GM12878 (cell line): ENCODE measurements around the gene PITX1. TPM values are rescaled to one million over a fixed set of nuclear protein-coding genes. Genes with fewer than 3 reads are reported as not detected.

ENCODE experiments used
- ATAC-seq: fragments of 200-7000 bp; cut with Tn5 transposase; 3 replicates; pipeline ENCODE4 v1.9.1; 2020; ENCODE audit warnings: mild to moderate bottlenecking, moderate library complexity
- BruUV-seq: library from RNA; stranded (reverse); fragments of 400-500 nt; replicated peaks from 2 replicates; lab custom pipeline; 2021; lab: Mats Ljungman, UMichigan
- CTCF ChIA-PET: fragments of 300-600 bp; sonication (Branson Sonifier 250); formaldehyde crosslinking; extraction: SDS; loops from one replicate; lab custom pipeline; 2021; ENCODE audit warnings: inconsistent platforms; lab: Yijun Ruan, JAX
- POLR2A ChIA-PET: fragments of 350-600 bp; formaldehyde crosslinking; extraction: SDS; loops from one replicate; lab custom pipeline; 2021; ENCODE audit warnings: inconsistent platforms; lab: Charles Lee
- RAD21 ChIA-PET: fragments of 300-600 bp; sonication (Branson Sonifier 250); formaldehyde crosslinking; loops from one replicate; lab custom pipeline; 2023; ENCODE audit warnings: antibody characterized with exemption; ENCODE audit not compliant: unreplicated experiment; lab: Charles Lee
- SMC1A ChIA-PET: fragments of 300-600 bp; sonication (Branson Sonifier 250); formaldehyde crosslinking; loops from one replicate; lab custom pipeline; 2023; ENCODE audit not compliant: unreplicated experiment, uncharacterized antibody; lab: Charles Lee
- DNase-seq: peaks from one replicate; pipeline ENCODE4 v3.0.0-alpha.2; 2011; ENCODE audit warnings: low read depth, low spot score
- FAIRE-seq: peaks from 3 replicates; lab custom pipeline; 2011; peaks lifted over from hg19 to GRCh38; lab: Jason Lieb, UNC
- H2AFZ ChIP-seq: 2 replicates; pipeline ENCODE4 v1.6.0; 2011; ENCODE audit warnings: low read depth, low read length, control low read depth; ENCODE audit not compliant: control insufficient read depth
- H3K27ac ChIP-seq: 2 replicates; pipeline ENCODE4 v1.5.1; 2011; ENCODE audit warnings: control low read depth; ENCODE audit not compliant: control insufficient read depth, insufficient read depth
- H3K27me3 ChIP-seq, 2 experiments: replicated peaks in 1 of 2; 2 replicates each; pipeline versions ENCODE4 v1.6.0 to v1.6.1; 2011; ENCODE audit warnings: low read length in 1 of 2; ENCODE audit not compliant: control insufficient read depth in 2 of 2, insufficient read depth in 2 of 2
- H3K36me3 ChIP-seq, 2 experiments: 2 replicates each; pipeline ENCODE4 v1.5.1; 2011; ENCODE audit warnings: low read length in 1 of 2; ENCODE audit not compliant: control insufficient read depth in 2 of 2, insufficient read depth in 2 of 2
- H3K4me1 ChIP-seq: 2 replicates; pipeline ENCODE4 v1.6.1; 2011; ENCODE audit warnings: mild to moderate bottlenecking, low read length, moderate library complexity, mixed read lengths; ENCODE audit not compliant: control insufficient read depth, insufficient read depth
- H3K4me2 ChIP-seq: 2 replicates; pipeline ENCODE4 v1.6.0; 2011; ENCODE audit warnings: control low read depth; ENCODE audit not compliant: control insufficient read depth, insufficient read depth
- H3K4me3 ChIP-seq: fragments of 200-600 bp; sonication (generic); 2 replicates; pipeline ENCODE4 v1.5.1; 2016
- H3K79me2 ChIP-seq: 2 replicates; pipeline ENCODE4 v1.6.0; 2011; ENCODE audit warnings: low read length; ENCODE audit not compliant: control insufficient read depth, insufficient read depth
- H3K9ac ChIP-seq: 2 replicates; pipeline ENCODE4 v1.8.0; 2011; ENCODE audit warnings: low read length, control low read depth, mixed read lengths; ENCODE audit not compliant: control insufficient read depth, insufficient read depth
- H3K9me3 ChIP-seq: replicated peaks from 3 replicates; pipeline ENCODE4 v1.5.1; 2011; ENCODE audit warnings: mild to moderate bottlenecking, low read length; ENCODE audit not compliant: control insufficient read depth, insufficient read depth
- H4K20me1 ChIP-seq: 2 replicates; pipeline ENCODE4 v1.6.0; 2011; ENCODE audit not compliant: control insufficient read depth, insufficient read depth
- BHLHE40 ChIP-seq, 2 experiments: fragments of 450-650 bp in 1 of 2; IDR thresholded peaks; 2 replicates each; pipeline ENCODE4 v1.6.1; 2011 to 2017; ENCODE audit warnings: low read depth in 2 of 2, borderline replicate concordance in 1 of 2, improper control_type of control experiment in 1 of 2, low read length in 1 of 2, mild to moderate bottlenecking in 1 of 2
- CREB1 ChIP-seq: IDR thresholded peaks from 2 replicates; pipeline ENCODE4 v1.6.1; 2012; ENCODE audit warnings: low read depth, mild to moderate bottlenecking, inconsistent platforms
- E2F4 ChIP-seq: IDR thresholded peaks from 2 replicates; pipeline ENCODE4 v1.6.1; 2012; ENCODE audit warnings: low read depth, low read length, improper control_type of control experiment
- ESRRA ChIP-seq: IDR thresholded peaks from 2 replicates; pipeline ENCODE4 v1.6.1; 2012; ENCODE audit warnings: mild to moderate bottlenecking, low read length, improper control_type of control experiment
- POLR2AphosphoS5 ChIP-seq: IDR thresholded peaks from 2 replicates; pipeline ENCODE4 v1.6.1; 2011; ENCODE audit warnings: mild to moderate bottlenecking, low read length, inconsistent platforms
- POU2F2 ChIP-seq: IDR thresholded peaks from 3 replicates; pipeline ENCODE4 v1.6.1; 2011; ENCODE audit warnings: low read depth, mild to moderate bottlenecking, low read length, borderline replicate concordance
- RAD51 ChIP-seq: fragments of 450-650 bp; IDR thresholded peaks from 2 replicates; pipeline ENCODE4 v1.6.1; 2016; ENCODE audit warnings: moderate library complexity, mild to moderate bottlenecking, inconsistent platforms
- ZNF274 ChIP-seq: IDR thresholded peaks from one replicate; pipeline ENCODE4 v1.8.0; 2011; ENCODE audit not compliant: insufficient read length, insufficient read depth
- WGBS: methylation state at CpG from one replicate; pipeline ENCODE4 v1.1.6; 2016; ENCODE audit warnings: low lambda C conversion rate; ENCODE audit not compliant: insufficient replicate concordance, insufficient coverage; ENCODE audit errors: missing lambda C conversion rate; 5-methylcytosine and 5-hydroxymethylcytosine counted together
- in situ Hi-C: fragments of 300-500 bp; cut with MboI; formaldehyde crosslinking; loops from 9 replicates; pipeline ENCODE4 v1.14.3; 2018; ENCODE audit warnings: mixed read lengths
- intact Hi-C: fragments of 100-400 bp; cut with micrococcal nuclease; formaldehyde crosslinking; loops from one replicate; pipeline ENCODE4 v1.14.2; 2022; ENCODE audit not compliant: unreplicated experiment
- polyA plus RNA-seq, 11 experiments: library from polyadenylated mRNA; depleted of rRNA in 4 of 11; unstranded in 6 of 11; stranded (reverse) in 5 of 11; fragments of >200 nt; fragmentation: Nextera tagmentation in 4 of 11; fragmentation: Illumina TruSeq in 1 of 11; extraction: Ambion mirVana in 4 of 11; extraction: Trizol in 1 of 11; gene quantifications; 1 replicate in 1 of 11; 2 replicates in 10 of 11; pipeline versions ENCODE4 v1.2.1 to v1.2.3, GENCODE V29; 2011 to 2016; ENCODE audit warnings: inconsistent platforms in 2 of 11, missing spikeins in 2 of 11, low read depth in 1 of 11
- total RNA-seq, 4 experiments: library from RNA; depleted of rRNA in 3 of 4; stranded (reverse); fragments of >200 nt in 3 of 4; fragmentation: Illumina TruSeq in 1 of 4; extraction: Trizol in 1 of 4; gene quantifications; 2 replicates each; pipeline versions ENCODE4 v1.2.1 to v1.2.3, GENCODE V29; 2013 to 2021
- TF ChIP-seq, protein P1 (sequence below): IDR thresholded peaks from 2 replicates; pipeline ENCODE4 v1.6.1; 2011; ENCODE audit warnings: mild to moderate bottlenecking, low read depth, low read length, moderate library complexity; ENCODE audit not compliant: insufficient replicate concordance
- TF ChIP-seq, protein P2 (sequence below): IDR thresholded peaks from 2 replicates; pipeline ENCODE4 v1.6.1; 2012; ENCODE audit warnings: improper control_type of control experiment, low read depth, low read length; ENCODE audit not compliant: insufficient replicate concordance

PITX1 gene
- total and polyA plus RNA-seq, 10 of the 15 experiments (the other 5 are each of a cell fraction or from before 2014, with no cell fraction given): 0.16 to 1.1 (median 0.68) TPM; not detected in 5

DNA sequence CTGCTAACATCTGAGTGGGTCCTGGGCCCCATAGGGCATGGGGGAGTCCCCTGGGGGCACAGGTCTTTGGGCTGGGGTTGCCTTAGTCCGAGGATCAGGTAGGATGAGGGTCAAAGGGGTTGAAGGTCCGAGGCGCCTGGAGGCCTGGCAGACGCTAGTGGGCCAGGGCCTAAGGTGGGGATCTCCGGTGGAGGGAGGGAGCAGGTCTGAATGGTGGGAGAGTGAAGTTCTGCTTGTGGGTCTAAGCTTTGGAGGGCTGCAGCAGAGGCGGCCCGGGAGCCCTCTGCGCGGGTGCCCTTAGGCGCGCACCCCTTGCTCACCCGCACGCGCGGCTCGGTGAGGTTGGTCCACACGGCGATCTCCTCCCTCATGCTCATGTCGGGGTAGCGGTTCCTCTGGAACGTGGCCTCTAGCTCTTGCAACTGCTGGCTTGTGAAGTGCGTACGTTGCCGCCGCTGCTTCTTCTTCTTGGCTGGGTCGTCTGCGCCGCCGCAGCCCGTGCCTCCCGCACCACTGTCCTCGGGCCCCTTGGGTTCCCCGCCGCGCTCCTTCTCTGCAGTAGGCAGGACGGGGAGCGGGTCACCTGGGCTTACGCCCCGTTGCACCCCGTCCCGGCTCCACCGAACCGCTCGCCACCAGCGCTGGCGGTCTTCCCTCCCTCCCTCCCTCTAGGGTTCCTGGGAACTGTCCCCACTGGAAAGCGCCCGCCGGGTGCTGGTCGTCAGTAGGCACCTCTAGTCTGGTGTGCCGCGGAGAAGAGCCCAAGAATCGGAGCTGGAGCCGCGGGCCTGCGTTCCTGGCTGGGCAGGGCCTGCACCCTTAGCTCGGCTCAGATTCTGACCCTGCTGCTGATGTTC lies 2.8 kb downstream of the PITX1 start (continued):
- no peak for TF ChIP-seq POU2F2
- TF ChIP-seq CREB1: no peak
- TF ChIP-seq RAD51: no peak
- TF ChIP-seq POLR2AphosphoS5: no peak
- TF ChIP-seq ZNF274: no peak
- TF ChIP-seq BHLHE40 (IDR thresholded peaks at IDR 0.05; ENCODE audit: borderline replicate concordance in 1 of 2, low read depth in 2 of 2, low read length in 1 of 2): no peak
- TF ChIP-seq E2F4: no peak

GRCh38 chr5:135030123-135030955 lies 3.7 kb downstream of the PITX1 start:
- ChIA-PET SMC1A (no interaction called here), POLR2A (no interaction called here), CTCF (no interaction called here), RAD21 (no interaction called here)
- 18% methylated on average over 13 of the region's 13 CpGs for WGBS
- no TSS peak for BruUV-seq
- no peaks in the 10 kb centered on the region for H3K79me2 ChIP-seq
- DNase-seq: no peak
- no peaks in the 10 kb centered on the region for H3K4me1 ChIP-seq
- FAIRE-seq: no peak
- H3K27me3 ChIP-seq: peaks cover 26 to 32% of the 10 kb centered on the region in 2 experiments
- no peaks in the 10 kb centered on the region for H3K36me3 ChIP-seq
- H2AFZ ChIP-seq: no peak overlapping the region
- peaks cover 6% of the 10 kb centered on the region; the same call in 2 of the 3 replicates for H3K9me3 ChIP-seq
- no peak overlapping the region for H3K4me2 ChIP-seq
- in situ Hi-C loops (no loop called here), intact Hi-C loops (no loop called here)
- H3K4me3 ChIP-seq: 0 out of 2 replicates have a peak overlapping the region, but pooled peaks have one; percentile 36
- H3K27ac ChIP-seq: no peak overlapping the region
- TF ChIP-seq, protein P1, sequence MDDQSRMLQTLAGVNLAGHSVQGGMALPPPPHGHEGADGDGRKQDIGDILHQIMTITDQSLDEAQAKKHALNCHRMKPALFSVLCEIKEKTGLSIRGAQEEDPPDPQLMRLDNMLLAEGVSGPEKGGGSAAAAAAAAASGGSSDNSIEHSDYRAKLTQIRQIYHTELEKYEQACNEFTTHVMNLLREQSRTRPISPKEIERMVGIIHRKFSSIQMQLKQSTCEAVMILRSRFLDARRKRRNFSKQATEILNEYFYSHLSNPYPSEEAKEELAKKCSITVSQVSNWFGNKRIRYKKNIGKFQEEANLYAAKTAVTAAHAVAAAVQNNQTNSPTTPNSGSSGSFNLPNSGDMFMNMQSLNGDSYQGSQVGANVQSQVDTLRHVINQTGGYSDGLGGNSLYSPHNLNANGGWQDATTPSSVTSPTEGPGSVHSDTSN: no peak
- TF ChIP-seq ESRRA: no peak
- TF ChIP-seq, protein P2, sequence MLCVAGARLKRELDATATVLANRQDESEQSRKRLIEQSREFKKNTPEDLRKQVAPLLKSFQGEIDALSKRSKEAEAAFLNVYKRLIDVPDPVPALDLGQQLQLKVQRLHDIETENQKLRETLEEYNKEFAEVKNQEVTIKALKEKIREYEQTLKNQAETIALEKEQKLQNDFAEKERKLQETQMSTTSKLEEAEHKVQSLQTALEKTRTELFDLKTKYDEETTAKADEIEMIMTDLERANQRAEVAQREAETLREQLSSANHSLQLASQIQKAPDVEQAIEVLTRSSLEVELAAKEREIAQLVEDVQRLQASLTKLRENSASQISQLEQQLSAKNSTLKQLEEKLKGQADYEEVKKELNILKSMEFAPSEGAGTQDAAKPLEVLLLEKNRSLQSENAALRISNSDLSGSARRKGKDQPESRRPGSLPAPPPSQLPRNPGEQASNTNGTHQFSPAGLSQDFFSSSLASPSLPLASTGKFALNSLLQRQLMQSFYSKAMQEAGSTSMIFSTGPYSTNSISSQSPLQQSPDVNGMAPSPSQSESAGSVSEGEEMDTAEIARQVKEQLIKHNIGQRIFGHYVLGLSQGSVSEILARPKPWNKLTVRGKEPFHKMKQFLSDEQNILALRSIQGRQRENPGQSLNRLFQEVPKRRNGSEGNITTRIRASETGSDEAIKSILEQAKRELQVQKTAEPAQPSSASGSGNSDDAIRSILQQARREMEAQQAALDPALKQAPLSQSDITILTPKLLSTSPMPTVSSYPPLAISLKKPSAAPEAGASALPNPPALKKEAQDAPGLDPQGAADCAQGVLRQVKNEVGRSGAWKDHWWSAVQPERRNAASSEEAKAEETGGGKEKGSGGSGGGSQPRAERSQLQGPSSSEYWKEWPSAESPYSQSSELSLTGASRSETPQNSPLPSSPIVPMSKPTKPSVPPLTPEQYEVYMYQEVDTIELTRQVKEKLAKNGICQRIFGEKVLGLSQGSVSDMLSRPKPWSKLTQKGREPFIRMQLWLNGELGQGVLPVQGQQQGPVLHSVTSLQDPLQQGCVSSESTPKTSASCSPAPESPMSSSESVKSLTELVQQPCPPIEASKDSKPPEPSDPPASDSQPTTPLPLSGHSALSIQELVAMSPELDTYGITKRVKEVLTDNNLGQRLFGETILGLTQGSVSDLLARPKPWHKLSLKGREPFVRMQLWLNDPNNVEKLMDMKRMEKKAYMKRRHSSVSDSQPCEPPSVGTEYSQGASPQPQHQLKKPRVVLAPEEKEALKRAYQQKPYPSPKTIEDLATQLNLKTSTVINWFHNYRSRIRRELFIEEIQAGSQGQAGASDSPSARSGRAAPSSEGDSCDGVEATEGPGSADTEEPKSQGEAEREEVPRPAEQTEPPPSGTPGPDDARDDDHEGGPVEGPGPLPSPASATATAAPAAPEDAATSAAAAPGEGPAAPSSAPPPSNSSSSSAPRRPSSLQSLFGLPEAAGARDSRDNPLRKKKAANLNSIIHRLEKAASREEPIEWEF: no peak
- no peak for ATAC-seq
- H4K20me1 ChIP-seq: no peaks in the 10 kb centered on the region
- H3K9ac ChIP-seq: no peak overlapping the region
